ENCODE measurements around the gene INSYN2B.

Gene INSYN2B

DNA sequence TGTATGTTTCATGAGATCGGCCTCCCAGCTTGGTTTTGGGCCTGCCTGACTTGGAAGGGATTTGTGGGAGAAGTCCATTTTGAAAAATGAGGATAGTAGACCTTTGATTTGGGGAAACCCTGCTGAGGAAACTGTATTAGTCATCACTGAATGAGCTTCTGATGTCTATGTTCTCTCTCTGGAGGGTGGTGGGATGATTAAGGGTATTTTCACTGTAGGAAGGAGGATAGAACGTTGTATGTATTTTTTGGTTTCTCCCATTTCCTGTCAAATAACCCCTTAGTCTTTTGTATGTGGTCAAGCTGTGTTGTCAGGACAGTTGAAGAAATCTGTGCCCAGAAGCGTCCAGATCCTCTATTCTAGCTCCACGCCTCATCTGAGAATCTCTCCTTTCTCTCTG lies 151.9 kb downstream of the INSYN2B start:
- DNase-seq (ENCODE audit: low read depth in 1 of 2, low spot score in 1 of 2): no peak
- Histone ChIP-seq H3K27me3 (ENCODE audit: insufficient read depth, poor library complexity, severe bottlenecking) (no peaks in the 10 kb centered on the region), H3K4me3 (replicated peaks; ENCODE audit: insufficient read depth, low read length) (no peak overlapping the region), H3K27ac (replicated peaks) (no peak overlapping the region)
- TF ChIP-seq SPI1 (IDR thresholded peaks at IDR 0.05; ENCODE audit: borderline replicate concordance, low read depth) (no peak), POLR2AphosphoS5 (IDR thresholded peaks at IDR 0.05; ENCODE audit: low read depth) (no peak), GABPA (IDR thresholded peaks at IDR 0.05; ENCODE audit: low read depth) (no peak)
- TF ChIP-seq, protein P1, sequence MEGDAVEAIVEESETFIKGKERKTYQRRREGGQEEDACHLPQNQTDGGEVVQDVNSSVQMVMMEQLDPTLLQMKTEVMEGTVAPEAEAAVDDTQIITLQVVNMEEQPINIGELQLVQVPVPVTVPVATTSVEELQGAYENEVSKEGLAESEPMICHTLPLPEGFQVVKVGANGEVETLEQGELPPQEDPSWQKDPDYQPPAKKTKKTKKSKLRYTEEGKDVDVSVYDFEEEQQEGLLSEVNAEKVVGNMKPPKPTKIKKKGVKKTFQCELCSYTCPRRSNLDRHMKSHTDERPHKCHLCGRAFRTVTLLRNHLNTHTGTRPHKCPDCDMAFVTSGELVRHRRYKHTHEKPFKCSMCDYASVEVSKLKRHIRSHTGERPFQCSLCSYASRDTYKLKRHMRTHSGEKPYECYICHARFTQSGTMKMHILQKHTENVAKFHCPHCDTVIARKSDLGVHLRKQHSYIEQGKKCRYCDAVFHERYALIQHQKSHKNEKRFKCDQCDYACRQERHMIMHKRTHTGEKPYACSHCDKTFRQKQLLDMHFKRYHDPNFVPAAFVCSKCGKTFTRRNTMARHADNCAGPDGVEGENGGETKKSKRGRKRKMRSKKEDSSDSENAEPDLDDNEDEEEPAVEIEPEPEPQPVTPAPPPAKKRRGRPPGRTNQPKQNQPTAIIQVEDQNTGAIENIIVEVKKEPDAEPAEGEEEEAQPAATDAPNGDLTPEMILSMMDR (IDR thresholded peaks at IDR 0.05; ENCODE audit: insufficient read depth, low read length): no peak
- TF ChIP-seq, protein P2, sequence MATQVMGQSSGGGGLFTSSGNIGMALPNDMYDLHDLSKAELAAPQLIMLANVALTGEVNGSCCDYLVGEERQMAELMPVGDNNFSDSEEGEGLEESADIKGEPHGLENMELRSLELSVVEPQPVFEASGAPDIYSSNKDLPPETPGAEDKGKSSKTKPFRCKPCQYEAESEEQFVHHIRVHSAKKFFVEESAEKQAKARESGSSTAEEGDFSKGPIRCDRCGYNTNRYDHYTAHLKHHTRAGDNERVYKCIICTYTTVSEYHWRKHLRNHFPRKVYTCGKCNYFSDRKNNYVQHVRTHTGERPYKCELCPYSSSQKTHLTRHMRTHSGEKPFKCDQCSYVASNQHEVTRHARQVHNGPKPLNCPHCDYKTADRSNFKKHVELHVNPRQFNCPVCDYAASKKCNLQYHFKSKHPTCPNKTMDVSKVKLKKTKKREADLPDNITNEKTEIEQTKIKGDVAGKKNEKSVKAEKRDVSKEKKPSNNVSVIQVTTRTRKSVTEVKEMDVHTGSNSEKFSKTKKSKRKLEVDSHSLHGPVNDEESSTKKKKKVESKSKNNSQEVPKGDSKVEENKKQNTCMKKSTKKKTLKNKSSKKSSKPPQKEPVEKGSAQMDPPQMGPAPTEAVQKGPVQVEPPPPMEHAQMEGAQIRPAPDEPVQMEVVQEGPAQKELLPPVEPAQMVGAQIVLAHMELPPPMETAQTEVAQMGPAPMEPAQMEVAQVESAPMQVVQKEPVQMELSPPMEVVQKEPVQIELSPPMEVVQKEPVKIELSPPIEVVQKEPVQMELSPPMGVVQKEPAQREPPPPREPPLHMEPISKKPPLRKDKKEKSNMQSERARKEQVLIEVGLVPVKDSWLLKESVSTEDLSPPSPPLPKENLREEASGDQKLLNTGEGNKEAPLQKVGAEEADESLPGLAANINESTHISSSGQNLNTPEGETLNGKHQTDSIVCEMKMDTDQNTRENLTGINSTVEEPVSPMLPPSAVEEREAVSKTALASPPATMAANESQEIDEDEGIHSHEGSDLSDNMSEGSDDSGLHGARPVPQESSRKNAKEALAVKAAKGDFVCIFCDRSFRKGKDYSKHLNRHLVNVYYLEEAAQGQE (IDR thresholded peaks at IDR 0.05; ENCODE audit: insufficient replicate concordance, low read depth): no peak

DNA sequence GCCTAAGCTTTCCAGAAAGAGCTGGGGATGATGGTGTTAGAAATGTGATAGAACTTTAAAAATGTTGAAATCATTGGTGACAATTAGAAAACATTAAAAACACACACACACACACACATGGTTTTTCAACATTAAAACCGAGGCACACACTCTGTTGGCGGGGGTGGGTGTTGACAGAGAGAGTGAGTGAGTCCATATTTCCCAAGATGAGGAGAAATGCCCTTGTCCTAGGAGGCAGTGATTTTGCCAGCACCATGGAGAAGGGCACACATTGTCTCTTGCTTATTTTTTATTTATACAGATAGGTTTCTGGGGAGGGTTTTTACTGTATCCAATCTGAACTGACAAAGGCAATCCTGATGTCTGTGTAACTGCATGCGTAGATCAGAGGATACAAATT lies 152.5 kb downstream of the INSYN2B start:
- no peak for DNase-seq (ENCODE audit: low read depth in 1 of 2, low spot score in 1 of 2)
- no peak overlapping the region for H3K27ac ChIP-seq (replicated peaks)
- TF ChIP-seq GABPA (IDR thresholded peaks at IDR 0.05; ENCODE audit: low read depth): no peak
- TF ChIP-seq, protein P2 (IDR thresholded peaks at IDR 0.05; ENCODE audit: insufficient replicate concordance, low read depth): peak; percentile 85
- no peaks in the 10 kb centered on the region for H3K27me3 ChIP-seq (ENCODE audit: insufficient read depth, poor library complexity, severe bottlenecking)
- H3K4me3 ChIP-seq (replicated peaks; ENCODE audit: insufficient read depth, low read length): no peak overlapping the region

DNA sequence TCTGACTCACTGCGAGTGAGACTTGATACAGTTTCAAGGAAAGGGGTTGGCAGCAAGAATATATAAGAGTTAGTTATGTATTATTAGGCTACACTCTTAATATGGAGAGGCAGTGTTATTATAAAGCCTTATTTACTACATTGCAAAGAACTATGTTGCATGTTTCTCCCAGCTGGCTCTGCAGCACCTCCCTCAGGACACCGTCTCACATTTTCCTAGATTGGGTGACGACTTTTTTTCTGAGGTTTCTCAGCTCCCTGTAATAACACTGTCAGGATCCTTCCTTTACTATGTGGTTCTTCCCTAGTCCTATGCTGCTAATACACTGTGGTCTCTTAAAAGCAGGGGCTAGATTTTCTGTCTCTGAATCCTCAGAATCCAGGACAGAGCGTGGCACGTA lies 153.7 kb downstream of the INSYN2B start:
- DNase-seq (ENCODE audit: low read depth in 1 of 2, low spot score in 1 of 2): no peak
- Histone ChIP-seq H3K27ac (replicated peaks) (no peak overlapping the region), H3K27me3 (ENCODE audit: insufficient read depth, poor library complexity, severe bottlenecking) (no peaks in the 10 kb centered on the region), H3K4me3 (replicated peaks; ENCODE audit: insufficient read depth, low read length) (no peak overlapping the region)
- TF ChIP-seq GABPA (IDR thresholded peaks at IDR 0.05; ENCODE audit: low read depth): no peak
- TF ChIP-seq SPI1 (IDR thresholded peaks at IDR 0.05; ENCODE audit: borderline replicate concordance, low read depth): no peak
- TF ChIP-seq, protein P1 (IDR thresholded peaks at IDR 0.05; ENCODE audit: insufficient read depth, low read length): no peak

DNA sequence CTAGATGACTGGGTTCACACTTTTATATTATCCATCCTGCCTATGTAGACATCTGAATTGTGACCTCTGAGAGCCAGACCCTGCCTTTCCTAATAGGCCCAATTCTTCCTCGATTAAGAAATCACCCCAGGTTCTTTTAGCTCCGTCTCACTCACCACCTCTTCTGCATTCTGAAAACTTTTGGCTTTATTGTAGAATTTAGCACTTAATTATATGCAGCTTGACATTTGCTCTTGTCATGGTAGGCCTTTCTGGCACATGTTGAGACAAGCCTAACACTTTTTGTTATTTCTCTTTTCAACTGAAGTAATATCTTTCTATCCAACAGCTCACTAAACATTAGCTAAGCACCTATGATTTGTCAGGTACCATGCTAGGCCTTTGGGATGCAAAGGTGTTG lies 163.3 kb downstream of the INSYN2B start:
- Histone ChIP-seq H3K4me3 (replicated peaks; ENCODE audit: insufficient read depth, low read length) (no peak overlapping the region), H3K27me3 (ENCODE audit: insufficient read depth, poor library complexity, severe bottlenecking) (no peaks in the 10 kb centered on the region), H3K27ac (replicated peaks) (no peak overlapping the region)
- TF ChIP-seq, protein P2 (IDR thresholded peaks at IDR 0.05; ENCODE audit: insufficient replicate concordance, low read depth): no peak
- TF ChIP-seq POLR2AphosphoS5 (IDR thresholded peaks at IDR 0.05; ENCODE audit: low read depth) (no peak), SPI1 (IDR thresholded peaks at IDR 0.05; ENCODE audit: borderline replicate concordance, low read depth) (no peak), GABPA (IDR thresholded peaks at IDR 0.05; ENCODE audit: low read depth) (no peak)
- TF ChIP-seq, protein P1 (IDR thresholded peaks at IDR 0.05; ENCODE audit: insufficient read depth, low read length): no peak
- no peak for DNase-seq (ENCODE audit: low read depth in 1 of 2, low spot score in 1 of 2)

All from HL-60 (cell line).